NB4 (cell line): ENCODE data around the gene JADE3.
"Not testable (repeated sequence)": the region's sequence is repeated elsewhere in the genome, so short reads cannot be mapped to it uniquely, and the experiment has no call there.

Source experiments
- MYC ChIP-seq: IDR thresholded peaks from 2 replicates; pipeline ENCODE4 v1.6.1; 2011; ENCODE audit warnings: low read depth, low read length
- POLR2A ChIP-seq: IDR thresholded peaks from 2 replicates; pipeline ENCODE4 v1.6.1; 2011; ENCODE audit warnings: mild to moderate bottlenecking; ENCODE audit not compliant: insufficient read length; ENCODE audit errors: extremely low read depth
- TF ChIP-seq, protein P1 (sequence below): IDR thresholded peaks from one replicate; pipeline ENCODE4 v1.5.1; 2012; ENCODE audit warnings: low read depth, low read length
- TF ChIP-seq, protein P2 (sequence below): IDR thresholded peaks from 2 replicates; pipeline ENCODE4 v1.6.1; 2011; ENCODE audit warnings: low read depth, low read length

DNA sequence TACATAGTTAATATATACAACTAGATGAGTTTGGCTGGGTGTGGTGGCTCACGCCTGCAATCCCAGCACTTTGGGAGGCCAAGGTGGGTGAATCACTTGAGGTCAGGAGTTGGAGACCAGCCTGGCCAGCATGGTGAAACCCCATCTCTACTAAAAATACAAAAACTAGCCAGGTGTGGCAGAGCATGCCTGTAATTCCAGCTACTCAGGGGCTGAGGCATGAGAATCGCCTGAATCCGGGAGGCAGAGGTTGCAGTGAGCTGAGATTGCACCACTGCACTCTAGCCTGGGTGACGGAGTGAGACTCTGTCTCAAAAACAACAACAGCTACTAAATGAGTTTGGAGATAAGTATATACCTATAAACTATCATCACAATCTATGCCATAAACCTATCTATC is 64.8 kb downstream of the JADE3 start:
- TF ChIP-seq, protein P1, sequence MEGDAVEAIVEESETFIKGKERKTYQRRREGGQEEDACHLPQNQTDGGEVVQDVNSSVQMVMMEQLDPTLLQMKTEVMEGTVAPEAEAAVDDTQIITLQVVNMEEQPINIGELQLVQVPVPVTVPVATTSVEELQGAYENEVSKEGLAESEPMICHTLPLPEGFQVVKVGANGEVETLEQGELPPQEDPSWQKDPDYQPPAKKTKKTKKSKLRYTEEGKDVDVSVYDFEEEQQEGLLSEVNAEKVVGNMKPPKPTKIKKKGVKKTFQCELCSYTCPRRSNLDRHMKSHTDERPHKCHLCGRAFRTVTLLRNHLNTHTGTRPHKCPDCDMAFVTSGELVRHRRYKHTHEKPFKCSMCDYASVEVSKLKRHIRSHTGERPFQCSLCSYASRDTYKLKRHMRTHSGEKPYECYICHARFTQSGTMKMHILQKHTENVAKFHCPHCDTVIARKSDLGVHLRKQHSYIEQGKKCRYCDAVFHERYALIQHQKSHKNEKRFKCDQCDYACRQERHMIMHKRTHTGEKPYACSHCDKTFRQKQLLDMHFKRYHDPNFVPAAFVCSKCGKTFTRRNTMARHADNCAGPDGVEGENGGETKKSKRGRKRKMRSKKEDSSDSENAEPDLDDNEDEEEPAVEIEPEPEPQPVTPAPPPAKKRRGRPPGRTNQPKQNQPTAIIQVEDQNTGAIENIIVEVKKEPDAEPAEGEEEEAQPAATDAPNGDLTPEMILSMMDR: not testable (repeated sequence)
- TF ChIP-seq, protein P2, sequence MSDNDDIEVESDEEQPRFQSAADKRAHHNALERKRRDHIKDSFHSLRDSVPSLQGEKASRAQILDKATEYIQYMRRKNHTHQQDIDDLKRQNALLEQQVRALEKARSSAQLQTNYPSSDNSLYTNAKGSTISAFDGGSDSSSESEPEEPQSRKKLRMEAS: not testable (repeated sequence)
- TF ChIP-seq POLR2A, MYC: not testable (repeated sequence)
